ENCODE results near the gene PSME1.

- no peak for TF ChIP-seq CREB1 (IDR thresholded peaks at IDR 0.05; ENCODE audit: low read depth)
- TF ChIP-seq YY1 (IDR thresholded peaks at IDR 0.05; ENCODE audit: low read depth) = no peak
- no peak for TF ChIP-seq MAX (IDR thresholded peaks at IDR 0.05)
- no peak for TF ChIP-seq ZBTB7A (IDR thresholded peaks at IDR 0.05; ENCODE audit: low read depth)
- no peak for TF ChIP-seq REST (IDR thresholded peaks at IDR 0.05; ENCODE audit: low read depth)
- TF ChIP-seq USF1 (IDR thresholded peaks at IDR 0.05) = no peak
Observed at GRCh38 chr14:24122898-24123297, 13.1 kb upstream of the PSME1 start.

Data from Ishikawa (cell line).